GM12878 (cell line): ENCODE data around the gene PDCD6IP. TPM values are rescaled to one million over a fixed set of nuclear protein-coding genes. Genes with fewer than 3 reads are reported as not detected.

Experiments used
- ATAC-seq: fragments of 200-7000 bp; cut with Tn5 transposase; 3 replicates; pipeline ENCODE4 v1.9.1; 2020; ENCODE audit warnings: mild to moderate bottlenecking, moderate library complexity
- BruUV-seq: library from RNA; stranded (reverse); fragments of 400-500 nt; replicated peaks from 2 replicates; lab custom pipeline; 2021; lab: Mats Ljungman, UMichigan
- CTCF ChIA-PET: fragments of 300-600 bp; sonication (Branson Sonifier 250); formaldehyde crosslinking; extraction: SDS; loops from one replicate; lab custom pipeline; 2021; ENCODE audit warnings: inconsistent platforms; lab: Yijun Ruan, JAX
- POLR2A ChIA-PET: fragments of 350-600 bp; formaldehyde crosslinking; extraction: SDS; loops from one replicate; lab custom pipeline; 2021; ENCODE audit warnings: inconsistent platforms; lab: Charles Lee
- RAD21 ChIA-PET: fragments of 300-600 bp; sonication (Branson Sonifier 250); formaldehyde crosslinking; loops from one replicate; lab custom pipeline; 2023; ENCODE audit warnings: antibody characterized with exemption; ENCODE audit not compliant: unreplicated experiment; lab: Charles Lee
- SMC1A ChIA-PET: fragments of 300-600 bp; sonication (Branson Sonifier 250); formaldehyde crosslinking; loops from one replicate; lab custom pipeline; 2023; ENCODE audit not compliant: unreplicated experiment, uncharacterized antibody; lab: Charles Lee
- DNase-seq: peaks from one replicate; pipeline ENCODE4 v3.0.0-alpha.2; 2011; ENCODE audit warnings: low read depth, low spot score
- FAIRE-seq: peaks from 3 replicates; lab custom pipeline; 2011; peaks lifted over from hg19 to GRCh38; lab: Jason Lieb, UNC
- H2AFZ ChIP-seq: 2 replicates; pipeline ENCODE4 v1.6.0; 2011; ENCODE audit warnings: low read depth, low read length, control low read depth; ENCODE audit not compliant: control insufficient read depth
- H3K27ac ChIP-seq: 2 replicates; pipeline ENCODE4 v1.5.1; 2011; ENCODE audit warnings: control low read depth; ENCODE audit not compliant: control insufficient read depth, insufficient read depth
- H3K27me3 ChIP-seq, 2 experiments: replicated peaks in 1 of 2; 2 replicates each; pipeline versions ENCODE4 v1.6.0 to v1.6.1; 2011; ENCODE audit warnings: low read length in 1 of 2; ENCODE audit not compliant: control insufficient read depth in 2 of 2, insufficient read depth in 2 of 2
- H3K36me3 ChIP-seq, 2 experiments: 2 replicates each; pipeline ENCODE4 v1.5.1; 2011; ENCODE audit warnings: low read length in 1 of 2; ENCODE audit not compliant: control insufficient read depth in 2 of 2, insufficient read depth in 2 of 2
- H3K4me1 ChIP-seq: 2 replicates; pipeline ENCODE4 v1.6.1; 2011; ENCODE audit warnings: mild to moderate bottlenecking, low read length, moderate library complexity, mixed read lengths; ENCODE audit not compliant: control insufficient read depth, insufficient read depth
- H3K4me2 ChIP-seq: 2 replicates; pipeline ENCODE4 v1.6.0; 2011; ENCODE audit warnings: control low read depth; ENCODE audit not compliant: control insufficient read depth, insufficient read depth
- H3K4me3 ChIP-seq: fragments of 200-600 bp; sonication (generic); 2 replicates; pipeline ENCODE4 v1.5.1; 2016
- H3K79me2 ChIP-seq: 2 replicates; pipeline ENCODE4 v1.6.0; 2011; ENCODE audit warnings: low read length; ENCODE audit not compliant: control insufficient read depth, insufficient read depth
- H3K9ac ChIP-seq: 2 replicates; pipeline ENCODE4 v1.8.0; 2011; ENCODE audit warnings: low read length, control low read depth, mixed read lengths; ENCODE audit not compliant: control insufficient read depth, insufficient read depth
- H3K9me3 ChIP-seq: replicated peaks from 3 replicates; pipeline ENCODE4 v1.5.1; 2011; ENCODE audit warnings: mild to moderate bottlenecking, low read length; ENCODE audit not compliant: control insufficient read depth, insufficient read depth
- H4K20me1 ChIP-seq: 2 replicates; pipeline ENCODE4 v1.6.0; 2011; ENCODE audit not compliant: control insufficient read depth, insufficient read depth
- BCL11A ChIP-seq: IDR thresholded peaks from 2 replicates; pipeline ENCODE4 v1.6.1; 2011; ENCODE audit warnings: low read depth, low read length
- BMI1 ChIP-seq: fragments of 450-650 bp; IDR thresholded peaks from 2 replicates; pipeline ENCODE4 v1.6.1; 2016; ENCODE audit warnings: mild to moderate bottlenecking, moderate library complexity, borderline replicate concordance
- ETV6 ChIP-seq, 2 experiments: fragments of 450-650 bp in 1 of 2; IDR thresholded peaks in 1 of 2; conservative IDR thresholded peaks in 1 of 2; 2 replicates each; pipeline ENCODE4 v1.6.1; 2014; ENCODE audit warnings: antibody characterized with exemption in 1 of 2, borderline replicate concordance in 1 of 2, low read depth in 1 of 2, mild to moderate bottlenecking in 1 of 2, moderate library complexity in 1 of 2
- GATAD2B ChIP-seq: fragments of 450-650 bp; conservative IDR thresholded peaks from 2 replicates; pipeline ENCODE4 v1.6.1; 2017; ENCODE audit warnings: low read depth, mild to moderate bottlenecking, moderate library complexity
- HCFC1 ChIP-seq: fragments of 150-350 bp; IDR thresholded peaks from 2 replicates; pipeline ENCODE4 v1.6.1; 2014; ENCODE audit warnings: low read length
- HDAC2 ChIP-seq: fragments of 200-600 bp; sonication (generic); IDR thresholded peaks from 2 replicates; pipeline ENCODE4 v1.6.1; 2017
- NFYA ChIP-seq: IDR thresholded peaks from 2 replicates; pipeline ENCODE4 v1.6.1; 2011; ENCODE audit warnings: low read depth, mild to moderate bottlenecking, low read length, improper control_type of control experiment, borderline replicate concordance
- RFX5 ChIP-seq: IDR thresholded peaks from 2 replicates; pipeline ENCODE4 v1.6.1; 2011; ENCODE audit warnings: low read depth, low read length, improper control_type of control experiment
- SIX5 ChIP-seq: IDR thresholded peaks from 2 replicates; pipeline ENCODE4 v1.6.1; 2011; ENCODE audit warnings: mild to moderate bottlenecking, low read depth, low read length, moderate library complexity; ENCODE audit not compliant: severe bottlenecking
- STAT1 ChIP-seq: fragments of 450-650 bp; conservative IDR thresholded peaks from 2 replicates; pipeline ENCODE4 v1.6.1; 2014; ENCODE audit warnings: antibody characterized with exemption, mild to moderate bottlenecking
- TCF12 ChIP-seq: IDR thresholded peaks from 2 replicates; pipeline ENCODE4 v1.6.1; 2011; ENCODE audit warnings: low read depth, mild to moderate bottlenecking, low read length
- ZSCAN29 ChIP-seq: fragments of 450-650 bp; IDR thresholded peaks from 2 replicates; pipeline ENCODE4 v1.6.1; 2017; ENCODE audit warnings: mild to moderate bottlenecking, moderate library complexity
- WGBS: methylation state at CpG from one replicate; pipeline ENCODE4 v1.1.6; 2016; ENCODE audit warnings: low lambda C conversion rate; ENCODE audit not compliant: insufficient replicate concordance, insufficient coverage; ENCODE audit errors: missing lambda C conversion rate; 5-methylcytosine and 5-hydroxymethylcytosine counted together
- in situ Hi-C: fragments of 300-500 bp; cut with MboI; formaldehyde crosslinking; loops from 9 replicates; pipeline ENCODE4 v1.14.3; 2018; ENCODE audit warnings: mixed read lengths
- intact Hi-C: fragments of 100-400 bp; cut with micrococcal nuclease; formaldehyde crosslinking; loops from one replicate; pipeline ENCODE4 v1.14.2; 2022; ENCODE audit not compliant: unreplicated experiment
- polyA plus RNA-seq, 11 experiments: library from polyadenylated mRNA; depleted of rRNA in 4 of 11; unstranded in 6 of 11; stranded (reverse) in 5 of 11; fragments of >200 nt; fragmentation: Nextera tagmentation in 4 of 11; fragmentation: Illumina TruSeq in 1 of 11; extraction: Ambion mirVana in 4 of 11; extraction: Trizol in 1 of 11; gene quantifications; 1 replicate in 1 of 11; 2 replicates in 10 of 11; pipeline versions ENCODE4 v1.2.1 to v1.2.3, GENCODE V29; 2011 to 2016; ENCODE audit warnings: inconsistent platforms in 2 of 11, missing spikeins in 2 of 11, low read depth in 1 of 11
- total RNA-seq, 4 experiments: library from RNA; depleted of rRNA in 3 of 4; stranded (reverse); fragments of >200 nt in 3 of 4; fragmentation: Illumina TruSeq in 1 of 4; extraction: Trizol in 1 of 4; gene quantifications; 2 replicates each; pipeline versions ENCODE4 v1.2.1 to v1.2.3, GENCODE V29; 2013 to 2021
- TF ChIP-seq, protein P1 (sequence below): fragments of 450-650 bp; IDR thresholded peaks from 2 replicates; pipeline ENCODE4 v1.6.1; 2017; ENCODE audit warnings: mild to moderate bottlenecking, moderate library complexity

PDCD6IP gene
- total and polyA plus RNA-seq, 10 of the 15 experiments (the other 5 are each of a cell fraction or from before 2014, with no cell fraction given), result 16.0 to 169 (median 81.2) TPM

DNA sequence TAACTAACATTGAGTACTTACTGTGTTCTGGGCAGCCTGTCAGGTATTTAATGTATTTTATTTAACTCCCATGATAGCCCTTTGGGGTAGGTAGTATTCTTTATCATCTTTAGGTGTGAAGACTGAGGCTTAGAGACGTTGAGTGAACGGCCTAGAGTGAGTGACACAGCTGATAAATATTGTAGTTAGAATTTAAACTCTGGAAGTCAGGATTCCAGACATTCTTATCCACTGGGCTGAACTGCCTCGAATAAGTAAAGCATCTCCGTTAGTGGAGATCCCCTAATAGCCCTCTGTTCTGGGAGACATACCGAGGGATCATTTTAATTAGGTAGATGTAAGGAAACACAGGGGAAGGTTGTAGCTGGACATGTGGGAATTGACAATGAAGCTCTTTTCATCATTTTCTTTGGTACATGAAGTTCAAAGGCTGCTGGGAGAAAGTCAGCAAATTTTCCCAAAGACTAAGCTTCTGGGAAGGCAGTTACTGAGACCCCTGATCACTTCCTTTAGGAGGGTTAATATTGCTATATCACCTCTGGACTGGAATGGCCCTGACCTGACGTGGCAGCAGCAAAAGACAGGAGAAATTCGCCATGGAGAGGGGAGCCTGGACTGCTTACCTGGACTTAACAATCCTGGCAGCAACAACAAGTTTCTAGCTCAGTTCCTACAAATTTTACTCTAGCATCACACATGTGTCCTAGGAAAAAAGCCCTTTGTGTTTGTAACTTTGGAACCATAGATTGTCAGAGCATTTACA lies 11.7 kb upstream of the PDCD6IP start:
- Histone ChIP-seq H4K20me1 (no peaks in the 10 kb centered on the region), H3K27ac (no peak overlapping the region), H3K9ac (no peak overlapping the region), H3K4me2 (peak overlapping the region; percentile 67; the same call in 1 of the 2 replicates), H3K79me2 (no peaks in the 10 kb centered on the region), H2AFZ (peak overlapping the region; percentile 81), H3K4me3 (peak overlapping the region; percentile 50; the same call in 1 of the 2 replicates), H3K4me1 (peaks cover 2% of the 10 kb centered on the region; the same call in 1 of the 2 replicates), H3K27me3 (no peaks in the 10 kb centered on the region), H3K9me3 (no peaks in the 10 kb centered on the region), H3K36me3 (no peaks in the 10 kb centered on the region)
- ChIA-PET POLR2A (interaction anchor here (0.6 to 1.0 kb wide), 3 partner anchors 68 to 350 kb away, joined by 3 read pairs; no protein-coding TSS in a partner anchor), RAD21 (interaction anchor here (0.6 to 2.1 kb wide), 20 partner anchors 8 to 1678 kb away, joined by 3 to 34 read pairs (median 5); partner anchors contain the start of gene PDCD6IP), SMC1A (interaction anchor here (0.8 to 4.4 kb wide), 25 partner anchors 9 to 839 kb away, joined by 3 to 32 read pairs (median 4); partner anchors contain the start of gene PDCD6IP), CTCF (interaction anchor here (0.6 to 5.0 kb wide), 52 partner anchors 11 to 841 kb away, joined by 3 to 66 read pairs (median 4); partner anchors contain the start of genes PDCD6IP and UBP1)
- TF ChIP-seq ZSCAN29, result no peak
- TF ChIP-seq ETV6 (conservative IDR thresholded peaks at IDR 0.05 in 1 of 2, IDR thresholded peaks at IDR 0.05 in 1 of 2; ENCODE audit: borderline replicate concordance in 1 of 2, low read depth in 1 of 2), result no peak
- no peak for TF ChIP-seq HDAC2
- TF ChIP-seq NFYA, result no peak
- TF ChIP-seq, protein P1, sequence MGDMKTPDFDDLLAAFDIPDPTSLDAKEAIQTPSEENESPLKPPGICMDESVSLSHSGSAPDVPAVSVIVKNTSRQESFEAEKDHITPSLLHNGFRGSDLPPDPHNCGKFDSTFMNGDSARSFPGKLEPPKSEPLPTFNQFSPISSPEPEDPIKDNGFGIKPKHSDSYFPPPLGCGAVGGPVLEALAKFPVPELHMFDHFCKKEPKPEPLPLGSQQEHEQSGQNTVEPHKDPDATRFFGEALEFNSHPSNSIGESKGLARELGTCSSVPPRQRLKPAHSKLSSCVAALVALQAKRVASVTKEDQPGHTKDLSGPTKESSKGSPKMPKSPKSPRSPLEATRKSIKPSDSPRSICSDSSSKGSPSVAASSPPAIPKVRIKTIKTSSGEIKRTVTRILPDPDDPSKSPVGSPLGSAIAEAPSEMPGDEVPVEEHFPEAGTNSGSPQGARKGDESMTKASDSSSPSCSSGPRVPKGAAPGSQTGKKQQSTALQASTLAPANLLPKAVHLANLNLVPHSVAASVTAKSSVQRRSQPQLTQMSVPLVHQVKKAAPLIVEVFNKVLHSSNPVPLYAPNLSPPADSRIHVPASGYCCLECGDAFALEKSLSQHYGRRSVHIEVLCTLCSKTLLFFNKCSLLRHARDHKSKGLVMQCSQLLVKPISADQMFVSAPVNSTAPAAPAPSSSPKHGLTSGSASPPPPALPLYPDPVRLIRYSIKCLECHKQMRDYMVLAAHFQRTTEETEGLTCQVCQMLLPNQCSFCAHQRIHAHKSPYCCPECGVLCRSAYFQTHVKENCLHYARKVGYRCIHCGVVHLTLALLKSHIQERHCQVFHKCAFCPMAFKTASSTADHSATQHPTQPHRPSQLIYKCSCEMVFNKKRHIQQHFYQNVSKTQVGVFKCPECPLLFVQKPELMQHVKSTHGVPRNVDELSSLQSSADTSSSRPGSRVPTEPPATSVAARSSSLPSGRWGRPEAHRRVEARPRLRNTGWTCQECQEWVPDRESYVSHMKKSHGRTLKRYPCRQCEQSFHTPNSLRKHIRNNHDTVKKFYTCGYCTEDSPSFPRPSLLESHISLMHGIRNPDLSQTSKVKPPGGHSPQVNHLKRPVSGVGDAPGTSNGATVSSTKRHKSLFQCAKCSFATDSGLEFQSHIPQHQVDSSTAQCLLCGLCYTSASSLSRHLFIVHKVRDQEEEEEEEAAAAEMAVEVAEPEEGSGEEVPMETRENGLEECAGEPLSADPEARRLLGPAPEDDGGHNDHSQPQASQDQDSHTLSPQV, result no peak
- TF ChIP-seq BMI1, result no peak
- TF ChIP-seq SIX5, result no peak
- no peak for TF ChIP-seq RFX5
- no peak for TF ChIP-seq TCF12
- no peak for TF ChIP-seq BCL11A
- TF ChIP-seq HCFC1, result no peak
- no peak for TF ChIP-seq STAT1
- TF ChIP-seq GATAD2B, result no peak
- no peak for DNase-seq
- no peak for FAIRE-seq
- WGBS, result 69% methylated on average over 7 of the region's 7 CpGs
- ATAC-seq, result peak; percentile 8
- in situ Hi-C loops (loop anchor here (5.0 to 10.0 kb wide), 3 partner anchors 149 to 832 kb away; partner anchors contain the start of gene CCR4), intact Hi-C loops (loop anchor here (1.0 kb wide), 2 partner anchors 150 to 655 kb away; no protein-coding TSS in a partner anchor)
- BruUV-seq, result no TSS peak
